ENCODE results near the gene CA14. TPM values are rescaled to one million over a fixed set of nuclear protein-coding genes. Genes with fewer than 3 reads are reported as not detected.
A peak's percentile ranks its signal among the peaks of the same experiment; 100 is the strongest.
"Not testable (repeated sequence)": the region's sequence is repeated elsewhere in the genome, so short reads cannot be mapped to it uniquely, and the experiment has no call there.

Gene CA14
- total RNA-seq, 1 donor from 2014 or later = 0.71 TPM

- peak; percentile 74 for ATAC-seq
- intact Hi-C loops (cut with DNase I) = no loop called here
- peak; percentile 90 for DNase-seq (ENCODE audit: low spot score)
Observed at GRCh38 chr1:150234566-150235293, 22.8 kb upstream of the CA14 start.

- intact Hi-C loops (cut with DNase I) = no loop called here
- peak; percentile 70 for DNase-seq (ENCODE audit: low spot score)
- peak; percentile 1 for ATAC-seq
Observed at GRCh38 chr1:150235294-150235851, 22.2 kb upstream of the CA14 start.

- DNase-seq (ENCODE audit: low spot score) (peak; percentile 95), ATAC-seq (peak; percentile 98)
- intact Hi-C loops (cut with DNase I) = no loop called here
Observed at GRCh38 chr1:150235852-150236613, 21.5 kb upstream of the CA14 start, which contains the start of gene ANP32E. ANP32E (minus strand) TSS chr1:150236112; CDS start chr1:150235786, 326 bp downstream.

GRCh38 chr1:150236614-150237100, 20.9 kb upstream of the CA14 start:
- no peak for DNase-seq (ENCODE audit: low spot score)
- no peak for ATAC-seq
- intact Hi-C loops (cut with DNase I) = no loop called here

- intact Hi-C loops (cut with DNase I); DNase-seq (ENCODE audit: low spot score); ATAC-seq: not testable (repeated sequence)
Observed at GRCh38 chr1:150237176-150237575, 20.4 kb upstream of the CA14 start.

- no peak for DNase-seq (ENCODE audit: low spot score)
- no peak for ATAC-seq
- intact Hi-C loops (cut with DNase I) = no loop called here
Observed at GRCh38 chr1:150237746-150238145, 19.8 kb upstream of the CA14 start.

- DNase-seq (ENCODE audit: low spot score) (no peak), ATAC-seq (no peak)
- intact Hi-C loops (cut with DNase I) = no loop called here
Observed at GRCh38 chr1:150243003-150243402, 14.6 kb upstream of the CA14 start.

GRCh38 chr1:150249936-150250335, 7.6 kb upstream of the CA14 start:
- no peak for DNase-seq (ENCODE audit: low spot score)
- no peak for ATAC-seq
- intact Hi-C loops (cut with DNase I) = no loop called here

GRCh38 chr1:150256198-150256553, 1.4 kb upstream of the CA14 start:
- DNase-seq (ENCODE audit: low spot score) (no peak), ATAC-seq (no peak)
- intact Hi-C loops (cut with DNase I) = no loop called here

- no peak for ATAC-seq
- intact Hi-C loops (cut with DNase I) = no loop called here
- DNase-seq (ENCODE audit: low spot score) = no peak
Observed at GRCh38 chr1:150256554-150257341, 826 bp upstream of the CA14 start.

GRCh38 chr1:150259217-150259616, 1.6 kb downstream of the CA14 start:
- DNase-seq (ENCODE audit: low spot score) (no peak), ATAC-seq (peak; percentile 7)
- intact Hi-C loops (cut with DNase I) = no loop called here

GRCh38 chr1:150259758-150260669, 2.4 kb downstream of the CA14 start:
- ATAC-seq = peak; percentile 36
- intact Hi-C loops (cut with DNase I) = no loop called here
- peak; percentile 58 for DNase-seq (ENCODE audit: low spot score)

- DNase-seq (ENCODE audit: low spot score) = no peak
- ATAC-seq = no peak
- intact Hi-C loops (cut with DNase I) = no loop called here
Observed at GRCh38 chr1:150261367-150261766, 3.8 kb downstream of the CA14 start.

GRCh38 chr1:150262388-150263320, 5.1 kb downstream of the CA14 start:
- DNase-seq (ENCODE audit: low spot score) (no peak), ATAC-seq (no peak)
- intact Hi-C loops (cut with DNase I) = no loop called here

- intact Hi-C loops (cut with DNase I) = no loop called here
- DNase-seq (ENCODE audit: low spot score) (no peak), ATAC-seq (no peak)
Observed at GRCh38 chr1:150263549-150263948, 6.0 kb downstream of the CA14 start.

- intact Hi-C loops (cut with DNase I) = no loop called here
- ATAC-seq (no peak), DNase-seq (ENCODE audit: low spot score) (no peak)
Observed at GRCh38 chr1:150267896-150268295, 10.3 kb downstream of the CA14 start.

GRCh38 chr1:150268340-150268704, 10.7 kb downstream of the CA14 start:
- DNase-seq (ENCODE audit: low spot score) (no peak), ATAC-seq (peak; percentile 56)
- intact Hi-C loops (cut with DNase I) = no loop called here

Measured in sciatic nerve (tissue), 2 donors.